HG03025 (cell line): ENCODE results near the gene C11orf21.

Experiments used
- ATAC-seq: cut with Tn5 transposase; IDR thresholded peaks from one replicate; pipeline ENCODE4 v1.9.1; 2021; ENCODE audit warnings: mild to moderate bottlenecking, moderate library complexity; ENCODE audit not compliant: unreplicated experiment, low FRiP score

The C11orf21 gene

GRCh38 chr11:2309251-2310072, 7.7 kb upstream of the C11orf21 start:
- no peak for ATAC-seq

DNA sequence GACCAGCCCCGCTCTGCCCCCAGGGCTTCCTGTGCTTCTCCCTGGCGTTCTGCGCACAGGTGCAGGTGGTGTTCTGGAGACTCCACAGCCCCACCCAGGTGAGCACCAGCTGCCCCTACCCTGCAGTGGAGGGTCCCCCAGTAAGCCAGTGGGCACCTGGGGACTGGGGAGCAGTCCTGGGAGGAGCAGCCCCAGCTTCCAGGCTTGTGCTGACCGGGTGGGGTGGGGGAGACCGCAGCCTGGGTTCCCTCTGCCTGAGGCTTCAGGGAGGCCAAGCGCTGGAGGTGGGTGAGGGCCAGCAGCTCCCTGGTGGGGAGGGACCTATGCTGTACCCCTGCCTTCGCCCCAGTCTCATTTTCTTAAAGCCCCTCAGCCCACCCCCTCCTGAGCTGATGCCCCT, 7.0 kb upstream of the C11orf21 start:
- no peak for ATAC-seq

GRCh38 chr11:2307501-2308331, 6.0 kb upstream of the C11orf21 start:
- no peak for ATAC-seq

GRCh38 chr11:2306877-2307500, 5.3 kb upstream of the C11orf21 start:
- ATAC-seq: no peak

- ATAC-seq: no peak
Observed at GRCh38 chr11:2306452-2306823, 4.7 kb upstream of the C11orf21 start.

- ATAC-seq: no peak
Observed at GRCh38 chr11:2305788-2306451, 4.2 kb upstream of the C11orf21 start.

GRCh38 chr11:2305140-2305778, 3.5 kb upstream of the C11orf21 start:
- ATAC-seq: no peak

DNA sequence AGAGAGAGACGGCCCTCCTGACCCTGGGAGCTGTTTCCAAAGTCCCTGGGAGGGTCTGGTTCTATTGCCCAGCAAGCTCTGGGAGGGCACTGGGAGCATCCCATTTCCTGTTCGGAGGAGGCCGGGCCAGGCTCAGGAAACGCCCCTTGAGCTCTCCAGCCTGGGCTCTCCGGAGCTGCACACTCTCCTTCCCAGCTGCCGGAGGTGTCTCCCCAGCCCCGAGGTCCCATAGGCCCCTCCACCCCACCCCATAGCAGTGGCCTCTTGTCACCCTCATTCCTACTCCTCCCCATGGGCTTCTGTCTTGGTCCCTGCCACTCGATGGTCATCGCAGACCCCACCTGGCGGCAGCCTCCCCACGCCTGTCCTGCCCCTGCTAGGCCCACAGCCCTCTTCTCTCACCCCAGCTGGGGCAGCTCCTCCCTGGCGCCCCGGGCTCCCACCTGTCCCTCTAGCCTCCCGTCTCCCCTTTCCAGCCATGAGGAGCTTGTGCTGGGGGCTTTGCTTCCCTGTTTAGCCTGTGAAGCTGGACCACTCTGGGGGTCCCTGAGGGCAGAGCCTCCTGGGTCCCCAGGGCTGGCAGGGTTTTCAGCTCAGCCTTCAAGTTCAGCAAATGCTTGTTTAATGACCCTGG, 2.9 kb upstream of the C11orf21 start:
- ATAC-seq: no peak

- ATAC-seq: no peak
Observed at GRCh38 chr11:2303627-2304505, 2.1 kb upstream of the C11orf21 start.

GRCh38 chr11:2302896-2303626, 1.3 kb upstream of the C11orf21 start:
- no peak for ATAC-seq

- no peak for ATAC-seq
Observed at GRCh38 chr11:2302306-2302895, 683 bp upstream of the C11orf21 start.

DNA sequence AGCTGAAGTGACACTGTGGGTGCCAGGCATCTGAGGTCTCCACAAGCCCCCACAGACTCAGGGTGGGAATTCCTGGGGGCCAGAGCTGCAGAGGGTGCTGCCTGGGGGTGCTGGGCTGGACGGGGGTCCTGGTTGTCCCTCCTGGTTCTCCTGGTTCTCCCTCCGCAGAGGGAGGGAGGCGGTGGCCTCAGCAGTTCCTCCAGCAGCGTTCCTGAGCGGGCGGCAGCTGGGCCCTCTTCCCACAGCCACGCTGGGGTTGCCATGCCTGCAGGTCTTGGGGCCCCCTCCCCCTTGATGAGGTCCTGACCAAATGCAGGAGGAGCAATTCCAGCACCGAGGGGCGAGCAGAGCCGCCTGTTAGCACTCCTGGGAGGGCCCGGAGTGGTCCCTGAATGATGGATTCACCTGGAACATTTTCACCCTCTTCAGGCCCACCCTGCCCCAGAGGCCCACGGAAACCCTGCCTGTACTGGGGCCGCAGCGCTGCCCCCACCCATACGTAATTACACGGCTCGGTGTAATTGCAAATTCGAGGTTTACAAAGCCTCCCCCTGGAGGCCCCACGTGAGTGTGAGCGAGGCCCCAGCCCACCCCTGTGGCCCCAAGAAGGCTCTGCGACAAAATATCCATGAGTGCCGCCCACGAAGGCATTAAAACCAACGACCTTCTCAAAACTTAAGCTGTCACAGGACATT, 635 bp downstream of the C11orf21 start:
- ATAC-seq: no peak

GRCh38 chr11:2300290-2300935, 1.3 kb downstream of the C11orf21 start:
- no peak for ATAC-seq

DNA sequence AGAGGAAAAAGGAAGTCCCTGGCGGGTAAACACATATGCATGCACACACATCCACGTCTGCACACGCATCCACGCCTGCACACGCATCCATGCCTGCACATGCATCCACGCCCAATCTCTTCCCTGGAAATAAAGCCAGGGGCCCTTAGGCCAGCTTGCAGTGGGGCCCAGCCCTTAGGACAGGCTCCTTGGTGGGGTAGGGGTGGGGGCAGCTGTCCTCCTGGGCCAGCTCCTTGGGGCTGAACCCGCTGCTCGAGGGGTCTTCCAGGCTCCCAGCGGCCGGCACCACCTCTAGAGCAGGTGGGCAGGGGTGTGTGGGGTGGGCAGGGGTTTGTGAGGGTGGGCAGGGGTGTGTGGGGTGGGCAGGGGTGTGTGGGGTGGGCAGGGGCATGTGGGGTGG, 1.9 kb downstream of the C11orf21 start:
- no peak for ATAC-seq

- ATAC-seq: no peak
Observed at GRCh38 chr11:2298795-2299761, 2.6 kb downstream of the C11orf21 start.
